KMS-11 (cell line): ENCODE measurements around the gene KPNA2.
A peak's percentile ranks its signal among the peaks of the same experiment; 100 is the strongest.
"Not testable (repeated sequence)": the region's sequence is repeated elsewhere in the genome, so short reads cannot be mapped to it uniquely, and the experiment has no call there.

Experiments used
- H2AFZ ChIP-seq: fragments of 200-600 bp; sonication (generic); 2 replicates; pipeline ENCODE4 v1.6.1; 2016; ENCODE audit warnings: antibody characterized with exemption, mixed run types, low read depth
- H3K27ac ChIP-seq: fragments of 200-600 bp; sonication (generic); 2 replicates; pipeline ENCODE4 v1.6.1; 2016; ENCODE audit warnings: mild to moderate bottlenecking, mixed run types
- H3K27me3 ChIP-seq: fragments of 200-600 bp; sonication (generic); 2 replicates; pipeline ENCODE4 v1.6.1; 2017; ENCODE audit warnings: mild to moderate bottlenecking, low read depth, mixed run types, moderate library complexity; ENCODE audit not compliant: insufficient read depth
- H3K36me3 ChIP-seq: fragments of 200-600 bp; sonication (generic); 2 replicates; pipeline ENCODE4 v1.6.1; 2017; ENCODE audit warnings: mild to moderate bottlenecking, mixed run types; ENCODE audit not compliant: insufficient read depth
- H3K4me1 ChIP-seq: fragments of 200-600 bp; sonication (generic); 2 replicates; pipeline ENCODE4 v1.6.1; 2016; ENCODE audit warnings: mild to moderate bottlenecking, low read depth, mixed run types; ENCODE audit not compliant: poor library complexity, severe bottlenecking
- H3K4me2 ChIP-seq: fragments of 200-600 bp; sonication (generic); 2 replicates; pipeline ENCODE4 v1.7.0; 2016; ENCODE audit warnings: mild to moderate bottlenecking, mixed run types
- H3K4me3 ChIP-seq: fragments of 200-600 bp; sonication (generic); IDR thresholded peaks from 2 replicates; pipeline ENCODE4 v1.6.1; 2017; ENCODE audit warnings: low read depth, low read length, mixed read lengths; ENCODE audit not compliant: insufficient read depth
- H3K79me2 ChIP-seq: fragments of 200-600 bp; sonication (generic); 2 replicates; pipeline ENCODE4 v1.6.1; 2016; ENCODE audit warnings: low read depth, mixed run types; ENCODE audit not compliant: insufficient read depth
- H3K9ac ChIP-seq: fragments of 200-600 bp; sonication (generic); 2 replicates; pipeline ENCODE4 v1.6.1; 2016; ENCODE audit warnings: mild to moderate bottlenecking, mixed run types
- H4K20me1 ChIP-seq: fragments of 200-600 bp; sonication (generic); 2 replicates; pipeline ENCODE4 v1.6.1; 2016; ENCODE audit warnings: mild to moderate bottlenecking, mixed run types; ENCODE audit not compliant: insufficient read depth
- TF ChIP-seq, protein P1 (sequence below): fragments of 200-600 bp; sonication (generic); conservative IDR thresholded peaks from 2 replicates; pipeline ENCODE4 v1.6.1; 2017; ENCODE audit warnings: low read depth, mild to moderate bottlenecking, antibody characterized with exemption, low read length, moderate library complexity, mixed read lengths

The KPNA2 gene

GRCh38 chr17:68085771-68086381, 50.3 kb downstream of the KPNA2 start:
- peak overlapping the region; percentile 37 for H3K27ac ChIP-seq
- peak overlapping the region; percentile 27; the same call in 1 of the 2 replicates for H3K9ac ChIP-seq
- H3K4me1 ChIP-seq = peaks cover 54% of the 10 kb centered on the region
- H3K4me2 ChIP-seq = peak overlapping the region; percentile 38
- H3K27me3 ChIP-seq = no peaks in the 10 kb centered on the region
- H3K79me2 ChIP-seq = no peaks in the 10 kb centered on the region
- H4K20me1 ChIP-seq = no peaks in the 10 kb centered on the region
- no peak overlapping the region for H3K4me3 ChIP-seq
- TF ChIP-seq, protein P1, sequence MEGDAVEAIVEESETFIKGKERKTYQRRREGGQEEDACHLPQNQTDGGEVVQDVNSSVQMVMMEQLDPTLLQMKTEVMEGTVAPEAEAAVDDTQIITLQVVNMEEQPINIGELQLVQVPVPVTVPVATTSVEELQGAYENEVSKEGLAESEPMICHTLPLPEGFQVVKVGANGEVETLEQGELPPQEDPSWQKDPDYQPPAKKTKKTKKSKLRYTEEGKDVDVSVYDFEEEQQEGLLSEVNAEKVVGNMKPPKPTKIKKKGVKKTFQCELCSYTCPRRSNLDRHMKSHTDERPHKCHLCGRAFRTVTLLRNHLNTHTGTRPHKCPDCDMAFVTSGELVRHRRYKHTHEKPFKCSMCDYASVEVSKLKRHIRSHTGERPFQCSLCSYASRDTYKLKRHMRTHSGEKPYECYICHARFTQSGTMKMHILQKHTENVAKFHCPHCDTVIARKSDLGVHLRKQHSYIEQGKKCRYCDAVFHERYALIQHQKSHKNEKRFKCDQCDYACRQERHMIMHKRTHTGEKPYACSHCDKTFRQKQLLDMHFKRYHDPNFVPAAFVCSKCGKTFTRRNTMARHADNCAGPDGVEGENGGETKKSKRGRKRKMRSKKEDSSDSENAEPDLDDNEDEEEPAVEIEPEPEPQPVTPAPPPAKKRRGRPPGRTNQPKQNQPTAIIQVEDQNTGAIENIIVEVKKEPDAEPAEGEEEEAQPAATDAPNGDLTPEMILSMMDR = no peak
- peak overlapping the region; percentile 60 for H2AFZ ChIP-seq
- H3K36me3 ChIP-seq = no peaks in the 10 kb centered on the region

DNA sequence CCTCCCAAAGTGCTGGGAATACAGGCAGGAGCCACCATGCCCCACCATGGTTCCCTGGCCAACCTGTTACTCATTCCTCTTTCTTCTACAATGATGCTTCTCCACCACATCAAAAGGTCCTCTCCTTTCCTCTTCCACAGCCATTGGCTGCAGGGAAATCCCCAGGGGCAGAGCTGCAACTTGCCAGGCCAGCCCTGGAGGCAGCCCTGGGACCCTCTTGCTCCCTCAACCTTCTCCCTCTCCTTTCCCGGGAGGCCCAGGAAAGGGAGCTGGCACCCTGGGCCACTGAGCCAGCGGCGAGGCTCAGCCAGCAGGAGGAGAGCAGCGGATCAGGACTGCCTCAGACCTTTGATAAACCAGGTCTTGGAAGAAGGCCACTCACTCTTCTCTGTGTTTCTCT, 51.1 kb downstream of the KPNA2 start:
- peak overlapping the region; percentile 60 for H2AFZ ChIP-seq
- peak overlapping the region; percentile 27; the same call in 1 of the 2 replicates for H3K9ac ChIP-seq
- not testable (repeated sequence) for H4K20me1 ChIP-seq, H3K4me3 ChIP-seq, H3K27me3 ChIP-seq, H3K36me3 ChIP-seq, H3K79me2 ChIP-seq
- H3K4me1 ChIP-seq = peaks cover 61% of the 10 kb centered on the region
- H3K27ac ChIP-seq = peak overlapping the region; percentile 37; the same call in 1 of the 2 replicates
- H3K4me2 ChIP-seq = peak overlapping the region; percentile 38

GRCh38 chr17:68087131-68087623, 51.6 kb downstream of the KPNA2 start:
- not testable (repeated sequence) for H4K20me1 ChIP-seq, H3K27me3 ChIP-seq, H3K4me3 ChIP-seq, H3K79me2 ChIP-seq, H3K36me3 ChIP-seq, H3K9ac ChIP-seq
- Histone ChIP-seq H3K4me2 (peak overlapping the region; percentile 38), H2AFZ (peak overlapping the region; percentile 60), H3K4me1 (peaks cover 64% of the 10 kb centered on the region), H3K27ac (peak overlapping the region; percentile 37; the same call in 1 of the 2 replicates)

DNA sequence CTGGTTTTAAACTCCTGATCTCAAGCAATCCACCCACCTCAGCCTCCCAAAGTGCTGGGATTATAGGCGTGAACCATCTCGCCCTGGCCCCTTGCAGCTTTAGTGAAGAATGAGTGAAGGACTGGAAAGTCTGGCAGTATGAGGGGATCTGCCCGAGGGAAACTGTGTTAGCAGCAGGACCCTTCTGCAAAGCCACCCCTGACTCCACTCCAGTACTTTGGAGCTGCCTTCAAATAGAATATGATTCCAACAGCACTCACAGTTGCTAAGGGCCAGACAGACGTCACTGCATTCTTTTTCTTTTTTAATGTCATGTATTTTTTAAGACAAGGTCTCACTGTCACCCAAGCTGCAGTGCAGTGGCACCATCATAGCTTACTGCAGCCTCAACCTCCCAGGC, 52.3 kb downstream of the KPNA2 start:
- Histone ChIP-seq H3K27ac (no peak overlapping the region), H3K4me1 (peaks cover 64% of the 10 kb centered on the region), H3K27me3 (no peaks in the 10 kb centered on the region), H3K9ac (no peak overlapping the region), H4K20me1 (no peaks in the 10 kb centered on the region), H2AFZ (no peak overlapping the region), H3K79me2 (no peaks in the 10 kb centered on the region), H3K4me2 (peak overlapping the region; percentile 38; the same call in 1 of the 2 replicates), H3K36me3 (no peaks in the 10 kb centered on the region), H3K4me3 (no peak overlapping the region)
- TF ChIP-seq, protein P1 = no peak

DNA sequence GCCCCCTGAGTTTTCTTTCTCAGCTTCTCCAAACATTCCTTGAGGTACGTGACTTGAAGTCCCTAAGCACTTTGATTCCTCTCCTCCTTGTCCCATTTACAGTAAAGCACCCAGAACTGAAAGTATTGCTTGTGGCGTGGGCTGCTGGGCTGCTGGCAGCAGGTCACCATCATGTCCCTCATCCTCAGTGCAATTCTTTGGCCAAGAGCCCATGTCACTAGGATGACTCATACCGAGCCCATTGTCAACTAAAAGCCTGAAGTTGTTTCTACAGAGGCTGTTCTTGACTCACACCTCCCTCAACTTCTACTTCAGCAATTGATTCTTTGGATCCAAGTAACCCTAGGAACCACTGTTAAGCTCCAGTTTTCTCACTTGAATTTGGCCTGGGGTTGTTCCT, 54.3 kb downstream of the KPNA2 start:
- H3K9ac ChIP-seq = no peak overlapping the region
- H2AFZ ChIP-seq = no peak overlapping the region; the same call in 1 of the 2 replicates
- no peak overlapping the region for H3K4me3 ChIP-seq
- no peaks in the 10 kb centered on the region for H3K79me2 ChIP-seq
- no peaks in the 10 kb centered on the region for H3K36me3 ChIP-seq
- peak overlapping the region; percentile 38 for H3K4me2 ChIP-seq
- TF ChIP-seq, protein P1 = no peak
- no peaks in the 10 kb centered on the region for H4K20me1 ChIP-seq
- H3K4me1 ChIP-seq = peaks cover 62% of the 10 kb centered on the region
- H3K27ac ChIP-seq = no peak overlapping the region
- H3K27me3 ChIP-seq = no peaks in the 10 kb centered on the region
